ENCODE measurements around the gene TMEM117. TPM values are rescaled to one million over a fixed set of nuclear protein-coding genes. Genes with fewer than 3 reads are reported as not detected.
A peak's percentile ranks its signal among the peaks of the same experiment; 100 is the strongest.

TMEM117 gene
- total RNA-seq, 1 experiment from 2014 or later, result 5.9 TPM

- no peak for TF ChIP-seq CTCF (conservative IDR thresholded peaks at IDR 0.05; ENCODE audit: low read depth, low read length)
- no peak for TF ChIP-seq EZH2 (IDR thresholded peaks at IDR 0.05; ENCODE audit: borderline replicate concordance, low read depth, low read length, poor library complexity, severe bottlenecking)
- POLR2A ChIA-PET (ENCODE audit: low non-redundant PET), result no interaction called here
These were observed 146.7 kb downstream of the TMEM117 start for GRCh38 chr12:43982544-43982943.

GRCh38 chr12:43988838-43989560, 153.1 kb downstream of the TMEM117 start:
- POLR2A ChIA-PET (ENCODE audit: low non-redundant PET), result no interaction called here
- CTCF ChIA-PET, result no interaction called here
- DNase-seq (ENCODE audit: low spot score), result no peak
- TF ChIP-seq EZH2 (IDR thresholded peaks at IDR 0.05; ENCODE audit: borderline replicate concordance, low read depth, low read length, poor library complexity, severe bottlenecking), result no peak
- no peak for TF ChIP-seq CTCF (conservative IDR thresholded peaks at IDR 0.05; ENCODE audit: low read depth, low read length)
- intact Hi-C loops (cut with micrococcal nuclease; ENCODE audit: unreplicated experiment), result no loop called here
- Histone ChIP-seq H3K4me3 (ENCODE audit: low read depth, low read length, poor library complexity, severe bottlenecking) (no peak overlapping the region), H3K36me3 (ENCODE audit: insufficient read depth, low read length, poor library complexity, severe bottlenecking) (no peaks in the 10 kb centered on the region), H3K27me3 (replicated peaks; ENCODE audit: insufficient read depth, low read depth, low read length, poor library complexity) (no peaks in the 10 kb centered on the region), H3K9me3 (ENCODE audit: low read depth, low read length, poor library complexity, severe bottlenecking) (no peaks in the 10 kb centered on the region), H3K4me1 (ENCODE audit: insufficient read depth, low read length, poor library complexity, severe bottlenecking) (peaks cover 15% of the 10 kb centered on the region), H3K27ac (ENCODE audit: low read depth, low read length, poor library complexity, severe bottlenecking) (no peak overlapping the region)
- BruUV-seq (replicated peaks), result no TSS peak

More at GRCh38 chr12:43982544-43982943, 146.7 kb downstream of the TMEM117 start:
- Histone ChIP-seq H3K9me3 (ENCODE audit: low read depth, low read length, poor library complexity, severe bottlenecking) (peaks cover 4% of the 10 kb centered on the region), H3K36me3 (ENCODE audit: insufficient read depth, low read length, poor library complexity, severe bottlenecking) (no peaks in the 10 kb centered on the region), H3K4me3 (ENCODE audit: low read depth, low read length, poor library complexity, severe bottlenecking) (no peak overlapping the region), H3K27me3 (replicated peaks; ENCODE audit: insufficient read depth, low read depth, low read length, poor library complexity) (no peaks in the 10 kb centered on the region), H3K27ac (ENCODE audit: low read depth, low read length, poor library complexity, severe bottlenecking) (peak overlapping the region; percentile 12), H3K4me1 (ENCODE audit: insufficient read depth, low read length, poor library complexity, severe bottlenecking) (peaks cover 8% of the 10 kb centered on the region)
- CTCF ChIA-PET, result interaction anchor here (0.6 kb wide), 1 partner anchor 893 kb away, joined by 3 read pairs; the partner anchor contains the start of gene NELL2
- no TSS peak for BruUV-seq (replicated peaks)
- intact Hi-C loops (cut with micrococcal nuclease; ENCODE audit: unreplicated experiment), result no loop called here
- no peak for DNase-seq (ENCODE audit: low spot score)

- H3K9me3 ChIP-seq (ENCODE audit: low read depth, low read length, poor library complexity, severe bottlenecking), result no peaks in the 10 kb centered on the region
- POLR2A ChIA-PET (ENCODE audit: low non-redundant PET), result no interaction called here
- H3K27me3 ChIP-seq (replicated peaks; ENCODE audit: insufficient read depth, low read depth, low read length, poor library complexity), result no peaks in the 10 kb centered on the region
- H3K4me3 ChIP-seq (ENCODE audit: low read depth, low read length, poor library complexity, severe bottlenecking), result no peak overlapping the region
- BruUV-seq (replicated peaks), result no TSS peak
- intact Hi-C loops (cut with micrococcal nuclease; ENCODE audit: unreplicated experiment), result no loop called here
- CTCF ChIA-PET, result no interaction called here
- no peak overlapping the region for H3K27ac ChIP-seq (ENCODE audit: low read depth, low read length, poor library complexity, severe bottlenecking)
- TF ChIP-seq EZH2 (IDR thresholded peaks at IDR 0.05; ENCODE audit: borderline replicate concordance, low read depth, low read length, poor library complexity, severe bottlenecking) (no peak), CTCF (conservative IDR thresholded peaks at IDR 0.05; ENCODE audit: low read depth, low read length) (no peak)
- H3K4me1 ChIP-seq (ENCODE audit: insufficient read depth, low read length, poor library complexity, severe bottlenecking), result peaks cover 15% of the 10 kb centered on the region
- no peaks in the 10 kb centered on the region for H3K36me3 ChIP-seq (ENCODE audit: insufficient read depth, low read length, poor library complexity, severe bottlenecking)
- DNase-seq (ENCODE audit: low spot score), result no peak
These were observed 157.0 kb downstream of the TMEM117 start for GRCh38 chr12:43992856-43993255.

Data from A673 (cell line).